ENCODE data around the gene C1orf74.

The C1orf74 gene

DNA sequence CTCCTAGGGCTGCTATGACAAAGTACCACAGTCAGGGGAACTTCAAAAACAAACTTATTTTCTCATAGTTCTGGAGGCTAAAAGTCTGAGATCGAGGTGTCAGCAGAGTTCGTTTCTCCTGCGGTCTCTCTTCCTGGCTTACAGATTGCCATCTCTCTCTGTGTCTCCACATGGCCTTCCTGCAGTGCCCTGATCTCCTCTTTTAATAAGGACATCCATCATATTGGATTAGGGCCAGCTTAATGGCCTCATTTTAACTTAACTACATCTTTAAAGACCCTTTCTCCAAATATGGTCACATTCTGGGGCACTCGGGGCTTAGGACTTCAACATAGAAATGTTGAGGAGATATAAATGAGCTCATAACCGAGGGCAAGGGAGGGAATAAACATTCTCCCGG is 12.2 kb downstream of the C1orf74 start:
- DNase-seq (ENCODE audit: low read depth): no peak
- no peak overlapping the region for H3K4me3 ChIP-seq (ENCODE audit: control insufficient read depth, low read depth, low read length)
- TF ChIP-seq, protein P1, sequence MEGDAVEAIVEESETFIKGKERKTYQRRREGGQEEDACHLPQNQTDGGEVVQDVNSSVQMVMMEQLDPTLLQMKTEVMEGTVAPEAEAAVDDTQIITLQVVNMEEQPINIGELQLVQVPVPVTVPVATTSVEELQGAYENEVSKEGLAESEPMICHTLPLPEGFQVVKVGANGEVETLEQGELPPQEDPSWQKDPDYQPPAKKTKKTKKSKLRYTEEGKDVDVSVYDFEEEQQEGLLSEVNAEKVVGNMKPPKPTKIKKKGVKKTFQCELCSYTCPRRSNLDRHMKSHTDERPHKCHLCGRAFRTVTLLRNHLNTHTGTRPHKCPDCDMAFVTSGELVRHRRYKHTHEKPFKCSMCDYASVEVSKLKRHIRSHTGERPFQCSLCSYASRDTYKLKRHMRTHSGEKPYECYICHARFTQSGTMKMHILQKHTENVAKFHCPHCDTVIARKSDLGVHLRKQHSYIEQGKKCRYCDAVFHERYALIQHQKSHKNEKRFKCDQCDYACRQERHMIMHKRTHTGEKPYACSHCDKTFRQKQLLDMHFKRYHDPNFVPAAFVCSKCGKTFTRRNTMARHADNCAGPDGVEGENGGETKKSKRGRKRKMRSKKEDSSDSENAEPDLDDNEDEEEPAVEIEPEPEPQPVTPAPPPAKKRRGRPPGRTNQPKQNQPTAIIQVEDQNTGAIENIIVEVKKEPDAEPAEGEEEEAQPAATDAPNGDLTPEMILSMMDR (conservative IDR thresholded peaks at IDR 0.05; ENCODE audit: control insufficient read depth, insufficient read depth, low read depth, low read length): no peak

DNA sequence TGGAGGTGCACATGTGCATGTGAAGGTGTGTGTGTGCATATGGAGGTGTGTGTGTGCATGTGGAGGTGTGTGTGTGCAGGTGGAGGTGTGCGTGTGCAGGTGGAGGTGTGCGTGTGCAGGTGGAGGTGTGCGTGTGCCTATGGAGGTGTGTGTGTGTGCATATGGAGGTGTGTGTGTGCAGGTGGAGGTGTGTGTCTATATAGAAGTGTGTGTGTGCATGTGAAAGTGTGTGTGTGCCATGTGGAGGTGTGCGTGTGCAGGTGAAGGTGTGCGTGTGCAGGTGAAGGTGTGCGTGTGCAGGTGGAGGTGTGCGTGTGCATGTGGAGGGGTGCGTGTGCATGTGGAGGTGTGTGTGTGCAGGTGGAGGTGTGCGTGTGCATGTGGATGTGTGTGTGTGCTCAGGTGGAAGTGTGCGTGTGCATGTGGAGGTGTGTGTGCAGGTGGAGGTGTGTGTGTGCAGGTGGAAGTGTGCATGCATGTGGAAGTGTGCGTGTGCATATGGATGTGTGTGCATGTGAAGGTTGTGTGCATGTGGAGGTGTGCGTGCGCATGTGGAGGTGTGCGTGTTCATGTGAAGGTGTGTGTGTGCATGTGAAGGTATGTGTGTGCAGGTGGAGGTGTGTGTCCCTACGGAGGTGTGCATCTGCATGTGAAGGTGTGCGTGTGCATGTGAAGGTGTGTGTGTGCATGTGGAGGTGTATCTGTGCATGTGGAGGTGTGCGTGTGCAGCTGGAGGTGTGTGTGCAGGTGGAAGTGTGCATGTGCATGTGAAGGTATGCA is 13.5 kb downstream of the C1orf74 start:
- no peak overlapping the region for H3K4me3 ChIP-seq (ENCODE audit: control insufficient read depth, low read depth, low read length)

DNA sequence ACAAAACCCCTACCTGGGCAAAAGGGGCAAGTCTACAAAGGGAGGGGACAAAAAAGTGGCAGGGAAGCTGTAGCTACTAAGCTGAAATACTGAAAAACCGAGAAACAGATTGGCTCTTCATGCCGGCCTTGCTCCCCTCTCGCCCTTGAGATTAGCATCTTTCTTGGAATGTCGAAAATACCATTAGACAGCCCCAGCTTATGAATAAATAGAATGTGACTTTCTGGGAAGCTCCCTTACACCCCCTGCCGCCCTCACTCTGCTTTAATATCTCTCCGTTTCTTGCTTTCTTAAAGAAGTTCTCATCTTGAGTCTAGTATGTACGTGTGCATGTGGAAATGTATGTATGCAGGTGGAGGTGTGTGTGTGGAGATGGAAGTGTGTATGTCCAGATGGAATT is 14.4 kb downstream of the C1orf74 start:
- no peak overlapping the region for H3K4me3 ChIP-seq (ENCODE audit: control insufficient read depth, low read depth, low read length)
- TF ChIP-seq, protein P1 (conservative IDR thresholded peaks at IDR 0.05; ENCODE audit: control insufficient read depth, insufficient read depth, low read depth, low read length): no peak

More for the DNA sequence above, 13.5 kb downstream of the C1orf74 start:
- TF ChIP-seq, protein P1 (conservative IDR thresholded peaks at IDR 0.05; ENCODE audit: control insufficient read depth, insufficient read depth, low read depth, low read length): no peak
- no peak for DNase-seq (ENCODE audit: low read depth)

DNA sequence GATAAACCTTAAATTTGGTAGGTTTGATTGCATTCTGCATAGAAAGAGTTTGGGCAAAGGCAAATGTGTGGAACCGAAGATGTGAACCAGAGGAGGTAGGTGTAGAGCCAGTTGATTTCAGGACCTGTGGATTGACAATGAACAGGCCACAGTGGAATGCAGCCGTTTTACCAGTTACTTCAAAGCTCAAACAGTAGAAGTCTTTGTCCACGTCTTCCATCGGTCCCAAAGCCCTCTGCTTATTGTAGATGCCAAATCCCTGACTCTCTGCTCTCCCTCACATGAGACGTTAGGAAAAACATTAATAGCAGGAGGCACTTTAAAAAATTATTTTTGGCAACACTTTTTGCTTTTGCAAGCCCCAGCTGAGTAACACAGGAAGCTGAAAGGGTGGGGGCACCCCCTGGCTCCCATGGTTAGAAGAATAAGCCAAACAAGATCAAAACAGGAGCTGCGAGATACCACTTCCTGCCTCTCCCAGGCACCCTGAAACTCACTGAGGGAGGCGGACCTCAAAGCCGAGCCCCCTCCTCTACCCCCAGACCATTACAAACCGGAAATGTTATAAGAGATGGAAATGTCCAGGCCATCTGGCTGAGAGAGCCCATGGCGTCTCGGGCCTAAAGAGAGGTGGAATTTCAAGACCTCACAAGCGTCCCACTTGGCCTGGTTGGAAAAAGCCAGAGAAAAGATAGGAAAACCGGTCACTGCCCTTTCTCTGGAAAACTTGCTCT is 15.0 kb downstream of the C1orf74 start:
- peak; percentile 86 for DNase-seq (ENCODE audit: low read depth)
- TF ChIP-seq, protein P1 (conservative IDR thresholded peaks at IDR 0.05; ENCODE audit: control insufficient read depth, insufficient read depth, low read depth, low read length): no peak
- no peak overlapping the region for H3K4me3 ChIP-seq (ENCODE audit: control insufficient read depth, low read depth, low read length)

More for the DNA sequence above, 14.4 kb downstream of the C1orf74 start:
- no peak for DNase-seq (ENCODE audit: low read depth)

DNA sequence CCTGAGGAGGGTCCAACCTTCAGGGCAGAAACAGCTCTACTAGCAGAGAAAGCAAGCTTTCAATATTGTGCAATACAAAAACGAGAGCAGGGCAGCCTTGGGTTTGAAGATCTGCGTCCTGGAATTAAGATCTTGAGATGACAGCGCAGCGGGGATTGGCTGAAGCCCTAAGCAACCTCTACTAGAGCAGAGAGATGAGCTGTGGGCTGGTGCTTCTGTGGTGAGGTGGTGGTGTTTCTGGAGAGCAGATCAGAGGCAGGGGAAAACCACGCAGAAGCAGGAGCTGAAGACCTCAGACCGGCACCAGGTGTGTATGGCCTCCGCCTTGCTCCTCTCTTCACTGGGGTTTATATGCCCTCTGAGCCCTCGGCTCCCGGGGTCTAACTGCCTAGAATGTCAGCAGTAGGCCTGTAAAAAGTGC is 16.0 kb downstream of the C1orf74 start:
- TF ChIP-seq, protein P1 (conservative IDR thresholded peaks at IDR 0.05; ENCODE audit: control insufficient read depth, insufficient read depth, low read depth, low read length): no peak
- no peak overlapping the region for H3K4me3 ChIP-seq (ENCODE audit: control insufficient read depth, low read depth, low read length)
- no peak for DNase-seq (ENCODE audit: low read depth)

DNA sequence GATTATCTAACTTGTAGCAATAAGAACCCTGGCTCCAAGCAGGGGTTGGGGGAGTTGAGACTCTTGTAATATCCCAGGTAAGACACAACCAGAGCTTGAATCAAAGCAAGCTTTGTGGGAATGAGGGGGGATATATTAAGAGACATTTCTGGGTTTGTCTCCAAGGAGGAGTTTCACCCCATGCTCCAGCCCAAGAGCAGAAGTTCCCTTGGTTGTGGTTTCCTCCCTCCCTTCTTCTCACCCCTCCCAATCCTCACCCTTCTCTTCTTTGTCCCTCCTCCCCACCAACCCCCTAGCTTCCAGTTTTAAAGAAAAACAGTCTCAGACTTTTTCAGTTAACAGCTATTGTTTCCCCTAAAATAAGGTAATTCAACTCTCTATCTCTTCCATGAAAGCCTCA is 16.7 kb downstream of the C1orf74 start:
- TF ChIP-seq, protein P1 (conservative IDR thresholded peaks at IDR 0.05; ENCODE audit: control insufficient read depth, insufficient read depth, low read depth, low read length): no peak
- H3K4me3 ChIP-seq (ENCODE audit: control insufficient read depth, low read depth, low read length): no peak overlapping the region
- no peak for DNase-seq (ENCODE audit: low read depth)

All from fibroblast of mammary gland (primary cell).